ENCODE data around the gene AGPAT1. TPM values are rescaled to one million over a fixed set of nuclear protein-coding genes. Genes with fewer than 3 reads are reported as not detected.

The AGPAT1 gene
- polyA plus RNA-seq, 1 of the 3 experiments (the other 2 are of a cell fraction), result 118 TPM

- H4K20me1 ChIP-seq (ENCODE audit: insufficient read depth), result no peaks in the 10 kb centered on the region
- peaks cover 15 to 41% of the 10 kb centered on the region in 2 experiments for H3K36me3 ChIP-seq (replicated peaks in 1 of 2; ENCODE audit: control insufficient read depth in 1 of 2, insufficient read depth in 2 of 2, low read length in 1 of 2)
- H3F3A ChIP-seq (replicated peaks; ENCODE audit: insufficient read depth), result peaks cover 20% of the 10 kb centered on the region
- no peak overlapping the region for H3K4me3 ChIP-seq (ENCODE audit: low read depth in 2 of 2, low read length in 1 of 2)
- H3K4me2 ChIP-seq, result no peak overlapping the region
- peaks cover 4 to 12% of the 10 kb centered on the region in 2 experiments; a peak in 2 of 4 replicates for H3K4me1 ChIP-seq (ENCODE audit: control insufficient read depth in 1 of 2, insufficient read depth in 2 of 2, low read depth in 1 of 2, low read length in 1 of 2)
- DNase-seq, result no peak
- no peak overlapping the region for H3K27ac ChIP-seq (ENCODE audit: low read depth in 2 of 2, low read length in 1 of 2)
- no peaks in the 10 kb centered on the region for H3K9me2 ChIP-seq
- 100% methylated on average over 1 of the region's 10 CpGs for WGBS (ENCODE audit: low lambda C conversion rate)
- TF ChIP-seq SMC3 (IDR thresholded peaks at IDR 0.05; ENCODE audit: low read depth, low read length) (no peak), FOSL2 (IDR thresholded peaks at IDR 0.05; ENCODE audit: borderline replicate concordance, low read depth) (no peak), USF1 (IDR thresholded peaks at IDR 0.05; ENCODE audit: borderline replicate concordance, low read depth) (no peak), TEAD4 (IDR thresholded peaks at IDR 0.05; ENCODE audit: borderline replicate concordance, insufficient read depth) (no peak), YY1 (IDR thresholded peaks at IDR 0.05; ENCODE audit: low read depth) (no peak), MEF2A (IDR thresholded peaks at IDR 0.05; ENCODE audit: borderline replicate concordance, low read depth) (no peak), GABPA (IDR thresholded peaks at IDR 0.05; ENCODE audit: low read depth) (no peak)
- TF ChIP-seq, protein P1, sequence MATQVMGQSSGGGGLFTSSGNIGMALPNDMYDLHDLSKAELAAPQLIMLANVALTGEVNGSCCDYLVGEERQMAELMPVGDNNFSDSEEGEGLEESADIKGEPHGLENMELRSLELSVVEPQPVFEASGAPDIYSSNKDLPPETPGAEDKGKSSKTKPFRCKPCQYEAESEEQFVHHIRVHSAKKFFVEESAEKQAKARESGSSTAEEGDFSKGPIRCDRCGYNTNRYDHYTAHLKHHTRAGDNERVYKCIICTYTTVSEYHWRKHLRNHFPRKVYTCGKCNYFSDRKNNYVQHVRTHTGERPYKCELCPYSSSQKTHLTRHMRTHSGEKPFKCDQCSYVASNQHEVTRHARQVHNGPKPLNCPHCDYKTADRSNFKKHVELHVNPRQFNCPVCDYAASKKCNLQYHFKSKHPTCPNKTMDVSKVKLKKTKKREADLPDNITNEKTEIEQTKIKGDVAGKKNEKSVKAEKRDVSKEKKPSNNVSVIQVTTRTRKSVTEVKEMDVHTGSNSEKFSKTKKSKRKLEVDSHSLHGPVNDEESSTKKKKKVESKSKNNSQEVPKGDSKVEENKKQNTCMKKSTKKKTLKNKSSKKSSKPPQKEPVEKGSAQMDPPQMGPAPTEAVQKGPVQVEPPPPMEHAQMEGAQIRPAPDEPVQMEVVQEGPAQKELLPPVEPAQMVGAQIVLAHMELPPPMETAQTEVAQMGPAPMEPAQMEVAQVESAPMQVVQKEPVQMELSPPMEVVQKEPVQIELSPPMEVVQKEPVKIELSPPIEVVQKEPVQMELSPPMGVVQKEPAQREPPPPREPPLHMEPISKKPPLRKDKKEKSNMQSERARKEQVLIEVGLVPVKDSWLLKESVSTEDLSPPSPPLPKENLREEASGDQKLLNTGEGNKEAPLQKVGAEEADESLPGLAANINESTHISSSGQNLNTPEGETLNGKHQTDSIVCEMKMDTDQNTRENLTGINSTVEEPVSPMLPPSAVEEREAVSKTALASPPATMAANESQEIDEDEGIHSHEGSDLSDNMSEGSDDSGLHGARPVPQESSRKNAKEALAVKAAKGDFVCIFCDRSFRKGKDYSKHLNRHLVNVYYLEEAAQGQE (IDR thresholded peaks at IDR 0.05; ENCODE audit: low read depth, low read length), result no peak
- no peak overlapping the region for H2AFZ ChIP-seq (ENCODE audit: low read depth)
- CTCF ChIA-PET, result interaction anchor here (0.8 to 1.4 kb wide), 3 partner anchors 12 to 584 kb away, joined by 3 to 4 read pairs (median 4); no protein-coding TSS in a partner anchor
- H3K9me3 ChIP-seq, result no peaks in the 10 kb centered on the region
- POLR2A ChIA-PET, result no interaction called here
- H3K9ac ChIP-seq, result no peak overlapping the region
- no peaks in the 10 kb centered on the region for H3K27me3 ChIP-seq (ENCODE audit: insufficient read depth)
- peaks cover 13% of the 10 kb centered on the region; the same call in 1 of the 2 replicates for H3K79me2 ChIP-seq (ENCODE audit: insufficient read depth)
These were observed 6.7 kb upstream of the AGPAT1 start for GRCh38 chr6:32182555-32182981.

- no peak for DNase-seq
- H3K79me2 ChIP-seq (ENCODE audit: insufficient read depth), result peaks cover 13% of the 10 kb centered on the region; the same call in 1 of the 2 replicates
- ChIA-PET CTCF (interaction anchor here (0.8 to 1.4 kb wide), 3 partner anchors 12 to 584 kb away, joined by 3 to 4 read pairs (median 4); no protein-coding TSS in a partner anchor), POLR2A (no interaction called here)
- no peaks in the 10 kb centered on the region for H3K9me2 ChIP-seq
- H3K4me3 ChIP-seq (ENCODE audit: low read depth in 2 of 2, low read length in 1 of 2), result no peak overlapping the region
- H3K36me3 ChIP-seq (replicated peaks in 1 of 2; ENCODE audit: control insufficient read depth in 1 of 2, insufficient read depth in 2 of 2, low read length in 1 of 2), result peaks cover 9 to 36% of the 10 kb centered on the region in 2 experiments
- H3K27me3 ChIP-seq (ENCODE audit: insufficient read depth), result no peaks in the 10 kb centered on the region
- peaks cover 4 to 15% of the 10 kb centered on the region in 2 experiments; a peak in 2 of 4 replicates for H3K4me1 ChIP-seq (ENCODE audit: control insufficient read depth in 1 of 2, insufficient read depth in 2 of 2, low read depth in 1 of 2, low read length in 1 of 2)
- H4K20me1 ChIP-seq (ENCODE audit: insufficient read depth), result no peaks in the 10 kb centered on the region
- H2AFZ ChIP-seq (ENCODE audit: low read depth), result no peak overlapping the region
- no peak overlapping the region for H3K27ac ChIP-seq (ENCODE audit: low read depth in 2 of 2, low read length in 1 of 2)
- H3K9me3 ChIP-seq, result no peaks in the 10 kb centered on the region
- peaks cover 21% of the 10 kb centered on the region for H3F3A ChIP-seq (replicated peaks; ENCODE audit: insufficient read depth)
- H3K4me2 ChIP-seq, result no peak overlapping the region
- WGBS (ENCODE audit: low lambda C conversion rate), result 98% methylated on average over 9 of the region's 10 CpGs
- H3K9ac ChIP-seq, result no peak overlapping the region
- TF ChIP-seq SIN3A (IDR thresholded peaks at IDR 0.05; ENCODE audit: borderline replicate concordance, low read depth, low read length), result no peak
- no peak for TF ChIP-seq EP300 (IDR thresholded peaks at IDR 0.05; ENCODE audit: borderline replicate concordance in 1 of 2, low read depth in 1 of 2, low read length in 1 of 2)
- no peak for TF ChIP-seq TEAD4 (IDR thresholded peaks at IDR 0.05; ENCODE audit: borderline replicate concordance, insufficient read depth)
- TF ChIP-seq, protein P1 (IDR thresholded peaks at IDR 0.05; ENCODE audit: low read depth, low read length), result no peak
- no peak for TF ChIP-seq MEF2A (IDR thresholded peaks at IDR 0.05; ENCODE audit: borderline replicate concordance, low read depth)
- no peak for TF ChIP-seq ELF1 (IDR thresholded peaks at IDR 0.05)
- no peak for TF ChIP-seq CTCF (IDR thresholded peaks at IDR 0.05)
- TF ChIP-seq NFIC (IDR thresholded peaks at IDR 0.05; ENCODE audit: borderline replicate concordance), result no peak
- TF ChIP-seq RAD21 (IDR thresholded peaks at IDR 0.05; ENCODE audit: low read length), result no peak
- no peak for TF ChIP-seq RXRA (IDR thresholded peaks at IDR 0.05; ENCODE audit: borderline replicate concordance, low read depth)
- TF ChIP-seq SMC3 (IDR thresholded peaks at IDR 0.05; ENCODE audit: low read depth, low read length), result no peak
These were observed 6.1 kb upstream of the AGPAT1 start for GRCh38 chr6:32181915-32182529.

Data from SK-N-SH (cell line).